GM12891 (cell line): ENCODE results near the gene TBATA.
A peak's percentile ranks its signal among the peaks of the same experiment; 100 is the strongest.

Experiments used
- DNase-seq: peaks from one replicate; pipeline ENCODE4 v3.0.0; 2011; ENCODE audit warnings: low spot score; ENCODE audit not compliant: insufficient read length
- FAIRE-seq: peaks from 2 replicates; lab custom pipeline; 2011; peaks lifted over from hg19 to GRCh38; lab: Jason Lieb, UNC
- PAX5 ChIP-seq: IDR thresholded peaks from 2 replicates; pipeline ENCODE4 v1.6.1; 2011; ENCODE audit warnings: low read length, moderate library complexity, mild to moderate bottlenecking; ENCODE audit not compliant: insufficient read depth, severe bottlenecking
- POLR2A ChIP-seq: IDR thresholded peaks from 2 replicates; pipeline ENCODE4 v1.6.1; 2011; ENCODE audit warnings: low read depth, low read length, control low read depth
- POLR2AphosphoS5 ChIP-seq: IDR thresholded peaks from 2 replicates; pipeline ENCODE4 v1.6.1; 2011; ENCODE audit warnings: low read depth, low read length, control low read depth
- POU2F2 ChIP-seq: IDR thresholded peaks from 2 replicates; pipeline ENCODE4 v1.6.1; 2011; ENCODE audit warnings: low read depth, mild to moderate bottlenecking, control low read depth, low read length, moderate library complexity
- SPI1 ChIP-seq: IDR thresholded peaks from 2 replicates; pipeline ENCODE4 v1.6.1; 2011; ENCODE audit warnings: low read depth, low read length, control low read depth
- TAF1 ChIP-seq: IDR thresholded peaks from 2 replicates; pipeline ENCODE4 v1.6.1; 2011; ENCODE audit warnings: low read depth, low read length, control low read depth

The TBATA gene

GRCh38 chr10:70765794-70766594 is 19.2 kb downstream of the TBATA start:
- TF ChIP-seq SPI1, result no peak
- TF ChIP-seq POLR2A, result no peak
- no peak for TF ChIP-seq POLR2AphosphoS5
- no peak for TF ChIP-seq POU2F2
- TF ChIP-seq TAF1, result no peak
- DNase-seq, result no peak
- no peak for FAIRE-seq

DNA sequence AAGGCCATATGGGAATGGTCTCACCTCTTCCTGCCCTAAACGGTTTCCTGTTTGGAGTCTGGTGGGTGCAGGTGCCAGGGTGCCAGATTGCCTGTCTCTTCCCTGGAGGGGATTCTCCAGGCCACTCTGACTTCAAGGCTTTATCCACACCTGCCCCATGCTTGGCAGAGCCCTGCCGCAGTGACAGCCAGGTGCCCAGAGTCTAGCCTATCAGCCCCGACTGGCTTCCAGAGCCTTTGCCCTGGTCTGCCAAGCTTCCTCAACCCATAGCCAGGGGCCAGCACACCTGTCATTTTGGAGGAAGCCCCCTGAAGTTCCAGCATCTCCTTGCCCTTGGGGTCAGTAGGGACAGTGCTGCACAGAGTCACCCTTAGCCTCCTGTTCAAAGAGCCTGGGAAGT is 21.6 kb downstream of the TBATA start:
- TF ChIP-seq POU2F2 (no peak), TAF1 (no peak), PAX5 (no peak), SPI1 (no peak), POLR2AphosphoS5 (no peak), POLR2A (no peak)
- no peak for FAIRE-seq
- no peak for DNase-seq

- TF ChIP-seq SPI1 (no peak), POLR2A (no peak), TAF1 (no peak)
- FAIRE-seq (no peak), DNase-seq (no peak)
Observed at GRCh38 chr10:70762441-70763175, 22.6 kb downstream of the TBATA start.

DNA sequence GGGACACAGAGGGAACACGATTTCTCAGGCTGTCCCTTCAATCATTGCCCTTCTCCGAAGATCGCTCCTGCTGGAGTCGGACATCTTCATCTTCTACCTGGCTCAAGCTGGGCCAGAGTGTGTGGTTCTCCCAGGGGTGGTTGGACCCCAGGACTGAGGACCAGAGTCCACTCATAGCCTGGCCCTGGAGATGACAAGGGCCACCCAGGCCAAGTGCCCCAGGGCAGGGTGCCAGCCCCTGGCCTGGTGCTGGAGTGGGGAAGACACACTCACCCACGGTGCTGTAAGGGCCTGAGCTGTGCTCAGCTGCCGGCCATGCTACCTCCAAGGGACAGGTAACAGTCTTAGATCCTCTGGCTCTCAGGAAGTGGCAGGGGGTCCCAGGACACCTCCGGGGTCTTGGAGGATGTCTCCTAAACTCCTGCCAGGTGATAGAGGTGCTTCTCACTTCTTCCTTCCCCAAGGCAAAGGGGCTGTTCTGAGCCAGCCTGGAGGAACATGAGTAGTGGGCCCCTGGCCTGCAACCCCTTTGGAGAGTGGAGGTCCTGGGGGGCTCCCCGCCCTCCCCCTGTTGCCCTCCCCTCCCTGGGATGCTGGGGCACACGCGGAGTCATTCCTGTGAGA is 23.3 kb downstream of the TBATA start:
- no peak for DNase-seq
- FAIRE-seq, result no peak
- no peak for TF ChIP-seq POU2F2
- no peak for TF ChIP-seq PAX5
- TF ChIP-seq POLR2A, result no peak
- no peak for TF ChIP-seq POLR2AphosphoS5
- no peak for TF ChIP-seq TAF1
- TF ChIP-seq SPI1, result no peak

DNA sequence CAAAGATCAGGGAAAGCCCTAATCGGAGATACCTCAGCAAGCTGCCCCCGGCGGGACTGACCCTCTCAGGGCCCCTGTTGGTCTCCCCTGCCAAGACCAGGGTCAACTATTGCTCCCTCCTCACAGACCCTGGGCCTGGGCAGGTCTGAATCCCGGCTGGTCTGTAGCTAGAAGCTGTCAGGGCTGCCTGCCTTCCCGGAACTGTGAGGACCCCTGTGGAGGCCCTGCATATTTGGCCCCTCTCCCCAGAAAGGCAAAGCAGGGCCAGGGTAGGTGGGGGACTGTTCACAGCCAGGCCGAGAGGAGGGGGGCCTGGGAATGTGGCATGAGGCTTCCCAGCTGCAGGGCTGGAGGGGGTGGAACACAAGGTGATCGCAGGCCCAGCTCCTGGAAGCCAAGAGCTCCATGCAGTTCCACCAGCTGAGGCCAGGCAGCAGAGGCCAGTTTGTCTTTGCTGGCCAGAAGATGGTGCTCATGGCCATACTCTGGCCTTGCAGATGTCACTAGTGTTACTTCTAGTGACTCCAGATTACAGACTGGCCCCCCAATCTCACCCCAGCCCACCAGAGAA is 24.1 kb downstream of the TBATA start:
- no peak for TF ChIP-seq TAF1
- no peak for TF ChIP-seq SPI1
- DNase-seq (no peak), FAIRE-seq (no peak)

- FAIRE-seq, result no peak
- DNase-seq, result no peak
- TF ChIP-seq PAX5, result no peak
- no peak for TF ChIP-seq POLR2A
- no peak for TF ChIP-seq POU2F2
- TF ChIP-seq SPI1, result no peak
- TF ChIP-seq TAF1, result no peak
- TF ChIP-seq POLR2AphosphoS5, result no peak
Observed at GRCh38 chr10:70760271-70760787, 24.8 kb downstream of the TBATA start.

DNA sequence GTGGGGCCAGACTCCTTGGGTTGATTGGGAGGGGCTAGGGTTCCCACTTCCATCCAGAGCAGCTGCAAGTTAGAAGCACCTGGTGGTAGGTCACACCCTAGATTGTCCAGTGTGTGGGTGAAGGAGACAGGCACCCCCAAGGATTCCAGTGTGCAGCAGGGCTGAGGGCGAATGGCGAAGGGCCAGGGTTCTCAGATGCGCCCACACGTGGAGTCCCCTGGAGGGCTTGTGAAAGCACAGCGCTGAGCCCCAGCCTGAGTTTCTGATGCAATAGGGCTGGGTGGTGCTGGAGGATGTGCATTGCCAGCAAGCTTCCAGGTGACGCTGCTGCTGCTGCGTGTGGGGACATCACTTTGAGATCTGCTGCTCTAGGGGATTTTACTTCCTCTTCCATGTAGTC is 25.4 kb downstream of the TBATA start:
- DNase-seq, result no peak
- TF ChIP-seq POLR2AphosphoS5 (no peak), SPI1 (no peak), POLR2A (no peak), PAX5 (no peak), POU2F2 (no peak)
- FAIRE-seq, result no peak

DNA sequence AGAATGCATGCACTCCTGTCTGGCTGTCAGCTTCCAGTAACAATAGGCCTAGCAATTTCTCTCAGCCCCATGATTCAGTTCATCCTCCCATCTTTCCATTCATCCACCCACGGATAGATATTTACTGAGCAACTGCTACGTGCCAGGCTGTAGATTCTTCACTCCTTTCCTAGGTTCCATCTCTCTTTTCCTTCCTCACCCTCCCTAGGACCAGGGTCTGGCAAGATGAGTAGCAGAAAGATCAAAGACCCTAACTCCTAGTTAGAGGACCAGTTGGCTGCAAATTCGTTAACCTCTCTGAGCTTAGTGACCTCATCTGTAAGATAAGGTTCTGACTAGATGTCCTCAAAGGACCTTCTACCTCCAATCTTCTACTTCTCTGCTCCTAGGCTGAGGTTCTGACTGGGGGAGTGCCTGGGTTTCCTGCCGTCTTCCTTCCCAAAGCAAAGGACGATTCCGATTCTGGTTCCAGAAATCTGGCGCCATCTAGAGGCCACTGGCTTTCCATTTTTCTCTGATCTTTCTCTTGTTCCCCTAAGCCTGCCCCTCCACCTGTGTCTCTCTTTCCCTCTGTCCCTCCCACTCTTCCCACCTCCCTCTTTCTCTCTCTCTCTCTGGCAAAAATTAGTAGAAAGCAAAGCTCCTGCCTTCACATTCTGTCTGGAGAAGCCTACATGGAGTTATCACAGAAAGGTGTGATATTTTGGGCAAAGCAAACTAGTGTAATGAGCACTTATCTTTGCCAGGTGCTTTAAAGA is 26.2 kb downstream of the TBATA start:
- peak; percentile 61 for DNase-seq
- TF ChIP-seq SPI1 (no peak), POLR2AphosphoS5 (no peak), POU2F2 (no peak), POLR2A (no peak), TAF1 (no peak), PAX5 (no peak)
- peak; percentile 76 for FAIRE-seq

GRCh38 chr10:70757856-70758255 is 27.3 kb downstream of the TBATA start:
- no peak for DNase-seq
- TF ChIP-seq POU2F2 (no peak), TAF1 (no peak), POLR2A (no peak)
- FAIRE-seq, result no peak
